Esophagus squamous epithelium (tissue), 5 donors: ENCODE measurements around the gene ITGB5. TPM values are rescaled to one million over a fixed set of nuclear protein-coding genes. Genes with fewer than 3 reads are reported as not detected.

Experiments
- DNase-seq: peaks from one replicate; lab custom pipeline; 2025; lab: John Stamatoyannopoulos, UW
- H3K27ac ChIP-seq, 4 donors: fragments of 200-600 bp; sonication (generic); one replicate each; pipeline ENCODE4 v1.5.1; 2016 to 2019; ENCODE audit warnings: mild to moderate bottlenecking in 1 of 4
- H3K27me3 ChIP-seq, 4 donors: fragments of 200-600 bp; sonication (generic); 1 replicate in 3 of 4; 2 replicates in 1 of 4; pipeline versions ENCODE4 v1.5.1 to v1.6.0; 2017 to 2021; ENCODE audit warnings: antibody characterized with exemption in 1 of 4
- H3K36me3 ChIP-seq, 3 donors: fragments of 200-600 bp; sonication (generic); one replicate each; pipeline ENCODE4 v1.5.1; 2016 to 2019
- H3K4me1 ChIP-seq, 3 donors: fragments of 200-600 bp; sonication (generic); one replicate each; pipeline ENCODE4 v1.5.1; 2017 to 2019
- H3K4me3 ChIP-seq, 4 donors: fragments of 200-600 bp; sonication (generic); 1 replicate in 3 of 4; 2 replicates in 1 of 4; pipeline ENCODE4 v1.5.1; 2016 to 2019; ENCODE audit warnings: mild to moderate bottlenecking in 2 of 4, moderate library complexity in 1 of 4
- H3K9me3 ChIP-seq, 3 donors: fragments of 200-600 bp; sonication (generic); one replicate each; pipeline ENCODE4 v1.5.1; 2016 to 2019
- CTCF ChIP-seq, 6 experiments: fragments of 450-650 bp in 4 of 6; fragments of 200-600 bp in 2 of 6; sonication (generic) in 2 of 6; IDR thresholded peaks; one replicate each; pipeline ENCODE4 v1.5.1; 2016 to 2019; ENCODE audit warnings: antibody characterized with exemption in 6 of 6, mild to moderate bottlenecking in 4 of 6, moderate library complexity in 4 of 6
- POLR2A ChIP-seq, 4 donors: fragments of 450-650 bp; IDR thresholded peaks; one replicate each; pipeline ENCODE4 v1.6.1; 2017; ENCODE audit warnings: antibody characterized with exemption in 4 of 4, mild to moderate bottlenecking in 4 of 4, moderate library complexity in 3 of 4
- WGBS, 2 donors: methylation state at CpG; one replicate each; pipeline ENCODE4 v1.1.5; 2018; 5-methylcytosine and 5-hydroxymethylcytosine counted together
- intact Hi-C: fragments of 100-400 bp; cut with DNase I; formaldehyde crosslinking; loops from one replicate; pipeline ENCODE4 v1.15.0; 2022
- total RNA-seq, 4 donors: library from RNA; depleted of rRNA; stranded (reverse); fragments of >200 nt; gene quantifications; one replicate each; pipeline ENCODE4 v1.1.0, GENCODE V29; 2016
- donor health status: DM: yes; HTN: yes; CAD: no.

ITGB5 gene
- total RNA-seq, 4 donors from 2014 or later = 68.4 to 114 (median 79.7) TPM

- WGBS, 2 donors = 83 to 88% methylated on average over 12 to 15 of the region's 16 CpGs
- Histone ChIP-seq H3K4me3 (no peak overlapping the region), H3K27ac (no peak overlapping the region), H3K27me3 (no peaks in the 10 kb centered on the region), H3K4me1 (peaks cover 0 to 25% (median 4%) of the 10 kb centered on the region in 3 donors), H3K36me3 (peaks cover 5 to 87% (median 28%) of the 10 kb centered on the region in 3 donors), H3K9me3 (no peaks in the 10 kb centered on the region)
- TF ChIP-seq POLR2A (IDR thresholded peaks at IDR 0.05) = no peak
- no peak for TF ChIP-seq CTCF (IDR thresholded peaks at IDR 0.05)
- DNase-seq = no peak
- intact Hi-C loops = no loop called here
These were observed 120.8 kb downstream of the ITGB5 start for GRCh38 chr3:124766113-124767095.

- H3K9me3 ChIP-seq = no peaks in the 10 kb centered on the region
- 94 to 100% methylated on average over 1 to 3 of the region's 5 CpGs for WGBS, 2 donors
- no peak overlapping the region for H3K27ac ChIP-seq
- no peaks in the 10 kb centered on the region for H3K27me3 ChIP-seq
- H3K4me1 ChIP-seq = peaks cover 4 to 25% (median 5%) of the 10 kb centered on the region in 3 donors
- DNase-seq = no peak
- H3K4me3 ChIP-seq = no peak overlapping the region
- intact Hi-C loops = no loop called here
- H3K36me3 ChIP-seq = peaks cover 5 to 82% (median 28%) of the 10 kb centered on the region in 3 donors
- TF ChIP-seq CTCF (IDR thresholded peaks at IDR 0.05) = no peak
- TF ChIP-seq POLR2A (IDR thresholded peaks at IDR 0.05) = no peak
These were observed 121.8 kb downstream of the ITGB5 start for GRCh38 chr3:124765197-124765840.

GRCh38 chr3:124764746-124765145 lies 122.4 kb downstream of the ITGB5 start:
- intact Hi-C loops = loop anchor here (5.0 kb wide), 1 partner anchor 138 kb away; no protein-coding TSS in a partner anchor
- TF ChIP-seq CTCF (IDR thresholded peaks at IDR 0.05) = no peak
- no peak for TF ChIP-seq POLR2A (IDR thresholded peaks at IDR 0.05)
- 71 to 100% methylated on average over 1 to 4 of the region's 5 CpGs for WGBS, 2 donors
- H3K9me3 ChIP-seq = no peaks in the 10 kb centered on the region
- H3K36me3 ChIP-seq = peaks cover 5 to 77% (median 28%) of the 10 kb centered on the region in 3 donors
- H3K27me3 ChIP-seq = no peaks in the 10 kb centered on the region
- H3K4me1 ChIP-seq = peaks cover 4 to 19% (median 5%) of the 10 kb centered on the region in 3 donors
- H3K4me3 ChIP-seq = no peak overlapping the region
- H3K27ac ChIP-seq = no peak overlapping the region
- DNase-seq = no peak

GRCh38 chr3:124763644-124764358 lies 123.4 kb downstream of the ITGB5 start:
- no peaks in the 10 kb centered on the region for H3K27me3 ChIP-seq
- no peak for TF ChIP-seq CTCF (IDR thresholded peaks at IDR 0.05)
- no peak for TF ChIP-seq POLR2A (IDR thresholded peaks at IDR 0.05)
- intact Hi-C loops = loop anchor here (5.0 kb wide), 1 partner anchor 138 kb away; no protein-coding TSS in a partner anchor
- no peaks in the 10 kb centered on the region for H3K9me3 ChIP-seq
- no peak overlapping the region for H3K27ac ChIP-seq
- DNase-seq = no peak
- no peak overlapping the region for H3K4me3 ChIP-seq
- WGBS, 2 donors = 89 to 93% methylated on average over 8 to 12 of the region's 15 CpGs
- H3K36me3 ChIP-seq = peaks cover 5 to 67% (median 28%) of the 10 kb centered on the region in 3 donors
- H3K4me1 ChIP-seq = peaks cover 4 to 19% (median 5%) of the 10 kb centered on the region in 3 donors
